Measurements from ENCODE around the gene BUD23. TPM values are rescaled to one million over a fixed set of nuclear protein-coding genes. Genes with fewer than 3 reads are reported as not detected.
"Not testable (repeated sequence)": the region's sequence is repeated elsewhere in the genome, so short reads cannot be mapped to it uniquely, and the experiment has no call there.

Gene BUD23
- total and polyA plus RNA-seq, 2 experiments from 2014 or later = 62.1 to 117 TPM

DNA sequence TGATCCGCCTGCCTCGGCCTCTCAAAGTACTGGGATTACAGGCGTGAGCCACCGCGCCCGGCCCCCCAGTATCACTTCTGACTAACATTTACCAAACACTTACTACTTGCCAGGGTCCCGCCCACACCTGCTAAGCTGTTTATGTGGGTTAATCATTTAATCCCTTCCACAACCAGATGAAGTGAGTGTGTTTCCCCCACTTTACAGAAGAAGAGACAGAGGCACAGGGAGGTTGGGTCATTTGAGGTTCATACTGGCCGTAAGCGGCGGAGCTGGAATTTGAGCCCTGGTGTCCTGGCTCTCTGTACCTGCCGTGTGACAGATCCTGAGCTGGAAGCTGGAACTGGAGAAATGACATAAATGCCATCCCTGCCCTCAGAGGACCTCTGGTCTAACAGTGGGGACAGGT lies 30.9 kb upstream of the BUD23 start (continued):
- TF ChIP-seq, protein P1, sequence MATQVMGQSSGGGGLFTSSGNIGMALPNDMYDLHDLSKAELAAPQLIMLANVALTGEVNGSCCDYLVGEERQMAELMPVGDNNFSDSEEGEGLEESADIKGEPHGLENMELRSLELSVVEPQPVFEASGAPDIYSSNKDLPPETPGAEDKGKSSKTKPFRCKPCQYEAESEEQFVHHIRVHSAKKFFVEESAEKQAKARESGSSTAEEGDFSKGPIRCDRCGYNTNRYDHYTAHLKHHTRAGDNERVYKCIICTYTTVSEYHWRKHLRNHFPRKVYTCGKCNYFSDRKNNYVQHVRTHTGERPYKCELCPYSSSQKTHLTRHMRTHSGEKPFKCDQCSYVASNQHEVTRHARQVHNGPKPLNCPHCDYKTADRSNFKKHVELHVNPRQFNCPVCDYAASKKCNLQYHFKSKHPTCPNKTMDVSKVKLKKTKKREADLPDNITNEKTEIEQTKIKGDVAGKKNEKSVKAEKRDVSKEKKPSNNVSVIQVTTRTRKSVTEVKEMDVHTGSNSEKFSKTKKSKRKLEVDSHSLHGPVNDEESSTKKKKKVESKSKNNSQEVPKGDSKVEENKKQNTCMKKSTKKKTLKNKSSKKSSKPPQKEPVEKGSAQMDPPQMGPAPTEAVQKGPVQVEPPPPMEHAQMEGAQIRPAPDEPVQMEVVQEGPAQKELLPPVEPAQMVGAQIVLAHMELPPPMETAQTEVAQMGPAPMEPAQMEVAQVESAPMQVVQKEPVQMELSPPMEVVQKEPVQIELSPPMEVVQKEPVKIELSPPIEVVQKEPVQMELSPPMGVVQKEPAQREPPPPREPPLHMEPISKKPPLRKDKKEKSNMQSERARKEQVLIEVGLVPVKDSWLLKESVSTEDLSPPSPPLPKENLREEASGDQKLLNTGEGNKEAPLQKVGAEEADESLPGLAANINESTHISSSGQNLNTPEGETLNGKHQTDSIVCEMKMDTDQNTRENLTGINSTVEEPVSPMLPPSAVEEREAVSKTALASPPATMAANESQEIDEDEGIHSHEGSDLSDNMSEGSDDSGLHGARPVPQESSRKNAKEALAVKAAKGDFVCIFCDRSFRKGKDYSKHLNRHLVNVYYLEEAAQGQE (IDR thresholded peaks at IDR 0.05; ENCODE audit: unreplicated experiment) = no peak
- TF ChIP-seq POLR2AphosphoS5 (IDR thresholded peaks at IDR 0.05; ENCODE audit: low read depth) = no peak
- no peak for TF ChIP-seq EZH2 (IDR thresholded peaks at IDR 0.05; ENCODE audit: low read depth, unreplicated experiment)
- no peak for TF ChIP-seq ZNF331 (CRISPR knock-in tag; IDR thresholded peaks at IDR 0.05; ENCODE audit: low read depth)
- TF ChIP-seq ZNF114 (CRISPR knock-in tag; IDR thresholded peaks at IDR 0.05) = no peak
- no peak for TF ChIP-seq CREB1 (CRISPR knock-in tag; IDR thresholded peaks at IDR 0.05; ENCODE audit: low read depth)
- no peak for TF ChIP-seq STAT1 (IDR thresholded peaks at IDR 0.05; ENCODE audit: unreplicated experiment)

DNA sequence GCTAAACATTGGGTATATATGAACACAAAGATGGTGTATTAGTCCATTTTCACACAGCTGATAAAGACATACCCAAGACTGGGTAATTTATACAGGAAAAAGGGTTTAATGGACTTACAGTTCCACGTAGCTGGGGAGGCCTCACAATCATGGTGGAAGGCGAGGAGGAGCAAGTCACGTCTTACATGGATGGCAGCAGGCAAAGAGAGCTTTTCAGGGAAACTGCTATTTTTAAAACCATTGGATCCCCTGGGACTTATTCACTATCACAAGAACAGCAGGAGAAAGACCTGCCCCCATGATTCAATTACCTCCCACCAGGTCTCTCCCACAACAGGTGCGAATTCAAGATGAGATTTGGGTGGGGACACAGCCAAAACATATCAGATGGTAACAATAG lies 28.1 kb upstream of the BUD23 start:
- not testable (repeated sequence) for H3K9me2 ChIP-seq (ENCODE audit: insufficient read depth); H3K9me3 Mint-ChIP-seq; H4K20me1 ChIP-seq (replicated peaks; ENCODE audit: insufficient read depth); H3K4me2 ChIP-seq; H3K79me2 ChIP-seq (replicated peaks; ENCODE audit: insufficient read depth); H2AFZ ChIP-seq; H3K27ac ChIP-seq (ENCODE audit: low read depth); H3K36me3 ChIP-seq (ENCODE audit: insufficient read depth); H3K27ac Mint-ChIP-seq; H3K27me3 ChIP-seq (ENCODE audit: insufficient read depth); H3K4me3 Mint-ChIP-seq; H3K36me3 Mint-ChIP-seq (ENCODE audit: low read depth); DNase-seq (ENCODE audit: low spot score); ATAC-seq; H3K4me1 ChIP-seq (ENCODE audit: insufficient read depth); H3K27me3 Mint-ChIP-seq (ENCODE audit: insufficient read depth, low read depth, poor library complexity); H3F3A ChIP-seq (replicated peaks; ENCODE audit: low read depth); H3K4me3 ChIP-seq; H3K4me1 Mint-ChIP-seq

DNA sequence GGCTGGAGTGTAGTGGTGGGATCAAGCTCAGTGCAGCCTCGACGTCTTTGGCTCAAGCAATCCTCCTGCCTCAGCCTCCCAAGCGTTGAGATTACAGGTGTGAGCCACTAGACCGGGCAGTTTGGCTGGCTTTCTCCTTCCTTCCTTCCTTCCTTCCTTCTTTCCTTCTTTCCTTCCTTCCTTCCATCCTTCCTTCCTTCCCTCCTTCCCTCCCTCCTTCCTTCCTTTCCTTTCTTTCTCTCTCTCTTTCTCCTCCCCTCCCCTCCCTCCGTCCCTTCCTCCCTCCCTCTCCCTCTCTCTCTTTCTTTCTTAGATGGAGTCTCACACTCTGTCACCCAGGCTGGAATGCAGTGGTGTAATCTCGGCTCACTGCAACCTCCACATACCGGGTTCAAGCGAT lies 23.4 kb upstream of the BUD23 start:
- no peaks in the 10 kb centered on the region for H3K36me3 ChIP-seq (ENCODE audit: insufficient read depth)
- no peaks in the 10 kb centered on the region; the same call in 1 of the 2 replicates for H3K27me3 ChIP-seq (ENCODE audit: insufficient read depth)
- H3K27ac ChIP-seq (ENCODE audit: low read depth) = no peak overlapping the region
- ATAC-seq (no peak), DNase-seq (ENCODE audit: low spot score) (no peak)
- peaks cover 18% of the 10 kb centered on the region; the same call in 2 of the 3 replicates for H3K9me3 Mint-ChIP-seq
- peaks cover 8% of the 10 kb centered on the region; the same call in 2 of the 3 replicates for H3K36me3 Mint-ChIP-seq (ENCODE audit: low read depth)
- no peak overlapping the region for H2AFZ ChIP-seq
- H3K4me2 ChIP-seq = no peak overlapping the region
- peaks cover 6% of the 10 kb centered on the region; the same call in 2 of the 3 replicates for H3K4me1 Mint-ChIP-seq
- H4K20me1 ChIP-seq (replicated peaks; ENCODE audit: insufficient read depth) = no peaks in the 10 kb centered on the region
- H3K4me1 ChIP-seq (ENCODE audit: insufficient read depth) = no peaks in the 10 kb centered on the region
- no peak overlapping the region for H3K4me3 Mint-ChIP-seq
- no peaks in the 10 kb centered on the region for H3K79me2 ChIP-seq (replicated peaks; ENCODE audit: insufficient read depth)
- H3F3A ChIP-seq (replicated peaks; ENCODE audit: low read depth) = no peaks in the 10 kb centered on the region
- peaks cover 6% of the 10 kb centered on the region for H3K27me3 Mint-ChIP-seq (ENCODE audit: insufficient read depth, low read depth, poor library complexity)
- no peaks in the 10 kb centered on the region for H3K9me2 ChIP-seq (ENCODE audit: insufficient read depth)
- no peak overlapping the region for H3K27ac Mint-ChIP-seq
- no peak overlapping the region for H3K4me3 ChIP-seq
- no peak for TF ChIP-seq EZH2 (IDR thresholded peaks at IDR 0.05; ENCODE audit: low read depth, unreplicated experiment)
- TF ChIP-seq, protein P2, sequence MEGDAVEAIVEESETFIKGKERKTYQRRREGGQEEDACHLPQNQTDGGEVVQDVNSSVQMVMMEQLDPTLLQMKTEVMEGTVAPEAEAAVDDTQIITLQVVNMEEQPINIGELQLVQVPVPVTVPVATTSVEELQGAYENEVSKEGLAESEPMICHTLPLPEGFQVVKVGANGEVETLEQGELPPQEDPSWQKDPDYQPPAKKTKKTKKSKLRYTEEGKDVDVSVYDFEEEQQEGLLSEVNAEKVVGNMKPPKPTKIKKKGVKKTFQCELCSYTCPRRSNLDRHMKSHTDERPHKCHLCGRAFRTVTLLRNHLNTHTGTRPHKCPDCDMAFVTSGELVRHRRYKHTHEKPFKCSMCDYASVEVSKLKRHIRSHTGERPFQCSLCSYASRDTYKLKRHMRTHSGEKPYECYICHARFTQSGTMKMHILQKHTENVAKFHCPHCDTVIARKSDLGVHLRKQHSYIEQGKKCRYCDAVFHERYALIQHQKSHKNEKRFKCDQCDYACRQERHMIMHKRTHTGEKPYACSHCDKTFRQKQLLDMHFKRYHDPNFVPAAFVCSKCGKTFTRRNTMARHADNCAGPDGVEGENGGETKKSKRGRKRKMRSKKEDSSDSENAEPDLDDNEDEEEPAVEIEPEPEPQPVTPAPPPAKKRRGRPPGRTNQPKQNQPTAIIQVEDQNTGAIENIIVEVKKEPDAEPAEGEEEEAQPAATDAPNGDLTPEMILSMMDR (conservative IDR thresholded peaks at IDR 0.05; ENCODE audit: low read depth in 2 of 2) = no peak
- TF ChIP-seq EZH2phosphoT487 (IDR thresholded peaks at IDR 0.05; ENCODE audit: unreplicated experiment) = no peak
- TF ChIP-seq ZNF114 (CRISPR knock-in tag; IDR thresholded peaks at IDR 0.05) = no peak
- TF ChIP-seq JUNB (IDR thresholded peaks at IDR 0.05; ENCODE audit: unreplicated experiment) = no peak
- TF ChIP-seq, protein P1 (IDR thresholded peaks at IDR 0.05; ENCODE audit: unreplicated experiment) = no peak
- TF ChIP-seq ZNF331 (CRISPR knock-in tag; IDR thresholded peaks at IDR 0.05; ENCODE audit: low read depth) = no peak

Data from GM23338 (cell line).